Measurements from ENCODE around the gene LMNA.
A peak's percentile ranks its signal among the peaks of the same experiment; 100 is the strongest.
"Not testable (repeated sequence)": the region's sequence is repeated elsewhere in the genome, so short reads cannot be mapped to it uniquely, and the experiment has no call there.

The LMNA gene

GRCh38 chr1:156113282-156113950 lies 1.1 kb upstream of the LMNA start:
- peaks cover 34% of the 10 kb centered on the region for H3K4me1 Mint-ChIP-seq
- H3K27me3 Mint-ChIP-seq = no peaks in the 10 kb centered on the region
- ATAC-seq (replicated peaks; ENCODE audit: extremely low read depth, poor library complexity, severe bottlenecking) (no peak), DNase-seq (ENCODE audit: low spot score in 2 of 2) (no peak)
- H3K27ac Mint-ChIP-seq (ENCODE audit: low read depth) = peak overlapping the region; percentile 95
- peak overlapping the region; percentile 95 for H3K4me3 Mint-ChIP-seq
- peaks cover 23% of the 10 kb centered on the region for H3K36me3 Mint-ChIP-seq (ENCODE audit: insufficient read depth)
- H3K9me3 Mint-ChIP-seq = no peaks in the 10 kb centered on the region

DNA sequence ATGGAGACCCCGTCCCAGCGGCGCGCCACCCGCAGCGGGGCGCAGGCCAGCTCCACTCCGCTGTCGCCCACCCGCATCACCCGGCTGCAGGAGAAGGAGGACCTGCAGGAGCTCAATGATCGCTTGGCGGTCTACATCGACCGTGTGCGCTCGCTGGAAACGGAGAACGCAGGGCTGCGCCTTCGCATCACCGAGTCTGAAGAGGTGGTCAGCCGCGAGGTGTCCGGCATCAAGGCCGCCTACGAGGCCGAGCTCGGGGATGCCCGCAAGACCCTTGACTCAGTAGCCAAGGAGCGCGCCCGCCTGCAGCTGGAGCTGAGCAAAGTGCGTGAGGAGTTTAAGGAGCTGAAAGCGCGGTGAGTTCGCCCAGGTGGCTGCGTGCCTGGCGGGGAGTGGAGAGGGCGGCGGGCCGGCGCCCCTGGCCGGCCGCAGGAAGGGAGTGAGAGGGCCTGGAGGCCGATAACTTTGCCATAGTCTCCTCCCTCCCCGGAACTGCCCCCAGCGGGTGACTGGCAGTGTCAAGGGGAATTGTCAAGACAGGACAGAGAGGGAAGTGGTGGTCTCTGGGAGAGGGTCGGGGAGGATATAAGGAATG lies 505 bp downstream of the LMNA start:
- DNase-seq (ENCODE audit: low spot score in 2 of 2) = no peak
- Mint-ChIP-seq H3K4me3 (peak overlapping the region; percentile 95), H3K27me3 (no peaks in the 10 kb centered on the region), H3K36me3 (ENCODE audit: insufficient read depth) (peaks cover 32% of the 10 kb centered on the region), H3K27ac (ENCODE audit: low read depth) (peak overlapping the region; percentile 95), H3K9me3 (no peaks in the 10 kb centered on the region), H3K4me1 (peaks cover 42% of the 10 kb centered on the region)
- no peak for ATAC-seq (replicated peaks; ENCODE audit: extremely low read depth, poor library complexity, severe bottlenecking)

DNA sequence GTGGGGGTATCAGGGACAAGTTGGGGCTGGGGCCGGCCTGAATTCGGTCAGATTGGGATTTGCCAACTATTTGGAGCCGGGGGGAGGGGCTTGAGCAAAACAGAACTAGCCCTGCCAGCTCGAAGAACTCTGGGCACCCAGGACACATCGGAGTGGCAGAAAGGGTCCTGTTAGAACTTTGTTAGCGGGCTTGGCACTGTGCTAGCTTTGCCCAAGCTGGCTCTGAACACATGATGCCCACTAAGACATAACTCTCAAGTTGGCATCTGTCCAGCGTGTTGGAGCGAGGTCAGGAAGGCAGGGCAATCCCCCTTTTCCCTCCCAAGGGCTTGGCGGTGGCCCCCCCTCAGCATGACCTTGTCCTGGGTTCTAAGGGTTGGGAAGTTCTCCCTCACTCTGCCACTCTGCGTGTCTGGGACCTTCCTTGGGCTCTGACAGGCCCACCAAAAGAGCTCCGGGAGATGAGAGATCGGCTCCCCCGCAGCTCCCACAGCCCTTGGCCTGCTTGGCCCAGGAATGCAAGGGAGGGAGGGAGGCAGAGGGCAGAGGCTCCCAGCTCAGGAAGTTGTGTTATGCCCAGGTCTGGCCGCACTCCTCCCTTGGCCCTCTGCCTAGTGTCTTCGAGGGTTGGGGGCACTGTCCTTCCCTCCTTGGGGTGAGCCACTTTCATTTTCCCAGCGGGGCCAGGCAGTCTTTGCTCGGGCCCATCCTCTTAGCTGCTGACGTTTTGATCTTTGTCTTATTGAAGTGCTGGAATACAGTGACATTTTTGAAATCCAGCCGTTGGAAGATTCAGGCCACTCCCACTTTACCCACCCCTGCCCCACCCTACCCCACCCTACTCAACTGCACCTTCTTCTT lies 1.2 kb downstream of the LMNA start:
- Mint-ChIP-seq H3K4me3 (peak overlapping the region; percentile 95), H3K27me3 (no peaks in the 10 kb centered on the region), H3K4me1 (peaks cover 49% of the 10 kb centered on the region), H3K36me3 (ENCODE audit: insufficient read depth) (peaks cover 37% of the 10 kb centered on the region), H3K9me3 (no peaks in the 10 kb centered on the region), H3K27ac (ENCODE audit: low read depth) (peak overlapping the region; percentile 95)
- no peak for DNase-seq (ENCODE audit: low spot score in 2 of 2)
- ATAC-seq (replicated peaks; ENCODE audit: extremely low read depth, poor library complexity, severe bottlenecking) = no peak

DNA sequence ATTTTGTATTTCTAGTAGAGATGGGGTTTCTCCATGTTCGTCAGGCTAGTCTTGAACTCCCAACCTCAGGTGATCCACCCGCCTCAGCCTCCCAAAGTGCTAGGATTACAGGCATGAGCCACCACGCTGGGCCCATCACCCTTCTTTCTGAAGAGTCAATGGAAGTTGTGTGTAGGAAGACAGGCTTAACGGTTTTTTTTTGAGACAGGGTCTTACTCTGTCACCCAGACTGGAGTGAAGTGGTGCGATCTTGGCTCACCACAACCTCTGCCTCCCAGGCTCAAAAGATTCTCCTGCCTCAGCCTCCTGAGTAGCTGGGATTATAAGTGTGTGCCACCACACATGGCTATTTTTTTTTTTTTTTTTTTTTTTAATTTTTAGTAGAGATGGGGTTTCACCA lies 2.2 kb downstream of the LMNA start:
- Mint-ChIP-seq H3K4me3 (peak overlapping the region; percentile 95), H3K36me3 (ENCODE audit: insufficient read depth) (peaks cover 44% of the 10 kb centered on the region), H3K27ac (ENCODE audit: low read depth) (peak overlapping the region; percentile 77), H3K4me1 (peaks cover 49% of the 10 kb centered on the region)
- H3K9me3 Mint-ChIP-seq; H3K27me3 Mint-ChIP-seq; DNase-seq (ENCODE audit: low spot score in 2 of 2); ATAC-seq (replicated peaks; ENCODE audit: extremely low read depth, poor library complexity, severe bottlenecking): not testable (repeated sequence)

DNA sequence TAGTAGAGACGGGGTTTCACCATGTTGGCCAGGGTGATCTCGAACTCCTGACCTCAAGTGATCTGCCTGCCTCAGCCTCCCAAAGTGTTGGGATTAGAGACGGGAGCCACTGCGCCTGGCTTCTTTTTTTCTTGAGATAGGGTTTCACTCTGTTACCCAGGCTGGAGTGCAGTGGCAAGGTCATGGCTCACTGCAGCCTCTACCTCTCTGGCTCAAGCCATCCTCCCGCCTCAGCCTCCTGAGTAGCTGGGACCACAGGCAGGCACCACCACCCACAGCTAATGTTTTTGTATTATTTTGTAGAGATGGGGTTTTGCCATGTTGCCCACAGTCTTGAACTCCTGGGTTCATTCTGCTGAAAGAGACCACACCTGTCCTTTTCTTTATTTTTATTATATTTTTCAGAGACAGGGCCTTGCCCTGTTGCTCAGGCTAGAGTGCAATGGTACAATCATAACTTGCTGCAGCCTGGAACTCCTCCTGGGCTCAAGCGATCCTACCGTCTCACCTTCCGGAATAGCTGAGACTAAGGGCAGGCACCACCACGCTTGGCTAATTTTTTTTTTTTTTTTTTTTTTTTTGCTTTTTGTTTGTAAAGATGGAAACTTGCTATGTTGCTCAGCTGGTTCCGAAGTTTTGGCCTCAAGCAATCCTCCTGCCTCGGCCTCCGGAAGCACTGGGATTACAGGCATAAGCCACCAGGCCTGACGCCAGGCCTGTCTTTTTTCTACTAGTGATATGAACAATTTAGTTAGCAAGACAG lies 3.1 kb downstream of the LMNA start:
- Mint-ChIP-seq H3K4me1 (peaks cover 53% of the 10 kb centered on the region), H3K27ac (ENCODE audit: low read depth) (peak overlapping the region; percentile 77), H3K4me3 (peak overlapping the region; percentile 36), H3K9me3 (no peaks in the 10 kb centered on the region), H3K27me3 (no peaks in the 10 kb centered on the region), H3K36me3 (ENCODE audit: insufficient read depth) (peaks cover 49% of the 10 kb centered on the region)
- ATAC-seq (replicated peaks; ENCODE audit: extremely low read depth, poor library complexity, severe bottlenecking) = no peak
- DNase-seq (ENCODE audit: low spot score in 2 of 2) = no peak

DNA sequence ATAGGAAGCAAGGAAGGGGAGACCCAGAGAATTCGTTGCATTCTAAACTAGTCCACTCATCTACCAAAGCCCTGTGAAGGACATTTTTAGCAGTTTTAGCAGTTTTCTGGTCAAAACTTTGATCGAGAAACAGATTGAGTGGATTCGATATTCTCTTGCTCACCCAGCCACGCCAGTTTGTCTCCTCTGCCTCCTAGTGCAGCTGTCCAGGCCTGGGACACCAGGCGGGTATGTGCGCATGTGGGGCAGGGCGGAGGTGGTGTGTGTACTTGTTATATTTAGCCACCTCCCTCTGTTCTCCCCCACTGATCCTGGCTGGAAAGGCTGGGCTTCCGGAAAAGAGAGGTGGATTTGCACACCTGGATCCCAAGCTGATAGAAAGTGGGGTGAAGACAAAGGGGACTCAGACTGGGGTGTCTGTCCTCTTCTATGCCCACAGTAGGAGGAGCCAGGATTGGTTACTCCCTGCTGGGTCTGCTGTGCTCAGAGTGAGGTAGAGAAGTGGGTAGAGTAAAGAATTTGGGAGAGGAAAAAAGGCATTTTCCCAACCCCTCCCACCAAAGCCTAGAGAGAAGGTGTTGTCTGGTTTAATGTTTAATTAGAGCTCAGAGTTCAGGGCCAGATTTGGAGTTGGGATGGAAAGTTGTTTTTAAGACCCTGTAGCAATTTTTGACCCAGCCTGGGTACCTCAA lies 3.8 kb downstream of the LMNA start:
- peaks cover 61% of the 10 kb centered on the region for H3K4me1 Mint-ChIP-seq
- no peaks in the 10 kb centered on the region for H3K27me3 Mint-ChIP-seq
- peak overlapping the region; percentile 77 for H3K27ac Mint-ChIP-seq (ENCODE audit: low read depth)
- H3K36me3 Mint-ChIP-seq (ENCODE audit: insufficient read depth) = peaks cover 50% of the 10 kb centered on the region
- peak overlapping the region; percentile 36 for H3K4me3 Mint-ChIP-seq
- ATAC-seq (replicated peaks; ENCODE audit: extremely low read depth, poor library complexity, severe bottlenecking) (no peak), DNase-seq (ENCODE audit: low spot score in 2 of 2) (no peak)
- H3K9me3 Mint-ChIP-seq = no peaks in the 10 kb centered on the region

DNA sequence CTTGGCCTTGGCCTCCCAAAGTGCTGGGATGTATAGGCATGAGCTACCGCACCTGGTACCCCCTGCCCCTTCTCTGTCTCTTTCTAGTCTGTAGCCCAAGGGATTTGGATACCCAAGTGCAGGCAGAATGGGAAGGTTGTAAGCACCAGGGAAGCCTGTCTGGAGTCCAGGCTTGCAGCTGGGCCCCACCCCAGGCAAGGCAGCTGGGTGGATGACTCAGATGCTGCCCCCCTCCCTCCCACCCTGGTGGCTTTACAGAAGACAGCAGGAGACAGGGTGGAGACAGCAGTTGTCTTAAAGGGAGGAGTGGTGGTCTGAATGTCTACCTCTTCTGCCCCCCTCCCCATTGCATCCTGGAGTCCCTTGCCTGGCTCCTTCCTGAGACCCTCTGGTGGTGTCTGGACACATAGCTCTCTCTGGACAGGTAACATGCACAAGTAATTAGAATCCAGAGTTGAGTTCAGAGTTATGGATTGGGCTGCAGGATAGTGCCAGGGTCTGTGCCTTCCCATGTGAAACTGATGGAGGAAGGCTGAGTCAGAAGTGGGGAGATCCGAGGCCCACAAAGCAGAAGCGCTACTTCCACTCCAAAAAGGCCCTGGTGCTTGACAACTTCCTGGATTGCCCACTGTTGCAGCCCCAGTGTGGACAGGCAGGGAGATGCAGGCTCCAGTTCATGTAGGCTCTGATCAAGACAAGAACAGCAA lies 5.1 kb downstream of the LMNA start:
- ATAC-seq (replicated peaks; ENCODE audit: extremely low read depth, poor library complexity, severe bottlenecking) = no peak
- Mint-ChIP-seq H3K27me3 (no peaks in the 10 kb centered on the region), H3K9me3 (no peaks in the 10 kb centered on the region), H3K27ac (ENCODE audit: low read depth) (peak overlapping the region; percentile 11), H3K4me3 (peak overlapping the region; percentile 48), H3K4me1 (peaks cover 61% of the 10 kb centered on the region), H3K36me3 (ENCODE audit: insufficient read depth) (peaks cover 57% of the 10 kb centered on the region)
- no peak for DNase-seq (ENCODE audit: low spot score in 2 of 2)

GRCh38 chr1:156120318-156120717 lies 5.8 kb downstream of the LMNA start:
- Mint-ChIP-seq H3K36me3 (ENCODE audit: insufficient read depth) (peaks cover 58% of the 10 kb centered on the region), H3K27ac (ENCODE audit: low read depth) (peak overlapping the region; percentile 11), H3K4me3 (peak overlapping the region; percentile 48), H3K27me3 (no peaks in the 10 kb centered on the region), H3K4me1 (peaks cover 61% of the 10 kb centered on the region), H3K9me3 (no peaks in the 10 kb centered on the region)
- no peak for DNase-seq (ENCODE audit: low spot score in 2 of 2)
- no peak for ATAC-seq (replicated peaks; ENCODE audit: extremely low read depth, poor library complexity, severe bottlenecking)

GRCh38 chr1:156121005-156121404 lies 6.5 kb downstream of the LMNA start:
- Mint-ChIP-seq H3K4me1 (peaks cover 61% of the 10 kb centered on the region), H3K36me3 (ENCODE audit: insufficient read depth) (peaks cover 61% of the 10 kb centered on the region)
- not testable (repeated sequence) for ATAC-seq (replicated peaks; ENCODE audit: extremely low read depth, poor library complexity, severe bottlenecking); H3K4me3 Mint-ChIP-seq; DNase-seq (ENCODE audit: low spot score in 2 of 2); H3K27me3 Mint-ChIP-seq; H3K27ac Mint-ChIP-seq (ENCODE audit: low read depth); H3K9me3 Mint-ChIP-seq

GRCh38 chr1:156121457-156121856 lies 6.9 kb downstream of the LMNA start:
- Mint-ChIP-seq H3K9me3 (no peaks in the 10 kb centered on the region), H3K27me3 (no peaks in the 10 kb centered on the region), H3K36me3 (ENCODE audit: insufficient read depth) (peaks cover 66% of the 10 kb centered on the region), H3K4me3 (no peak overlapping the region), H3K4me1 (peaks cover 61% of the 10 kb centered on the region), H3K27ac (ENCODE audit: low read depth) (no peak overlapping the region)
- ATAC-seq (replicated peaks; ENCODE audit: extremely low read depth, poor library complexity, severe bottlenecking) (no peak), DNase-seq (ENCODE audit: low spot score in 2 of 2) (no peak)

DNA sequence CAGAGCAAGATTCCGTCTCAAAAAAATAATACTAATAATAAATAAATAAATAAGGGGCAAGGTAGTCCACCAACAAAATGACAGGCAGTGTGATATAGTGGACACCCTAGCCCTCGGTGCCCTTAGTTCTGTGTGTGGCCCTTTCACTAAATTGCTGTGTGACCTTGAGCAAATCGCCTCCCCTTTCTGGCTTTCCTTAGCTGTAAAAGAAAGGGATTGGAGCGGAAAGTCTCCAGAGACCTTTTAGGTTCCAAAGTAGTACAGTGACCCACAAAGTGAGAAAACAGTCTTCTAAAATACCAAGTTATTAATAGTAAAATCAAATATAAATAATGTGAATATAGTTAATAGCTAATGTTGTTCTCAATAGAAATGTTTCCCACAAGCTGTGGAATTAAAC lies 7.6 kb downstream of the LMNA start:
- no peak for DNase-seq (ENCODE audit: low spot score in 2 of 2)
- Mint-ChIP-seq H3K27me3 (no peaks in the 10 kb centered on the region), H3K4me3 (peak overlapping the region; percentile 19), H3K9me3 (no peaks in the 10 kb centered on the region), H3K27ac (ENCODE audit: low read depth) (peak overlapping the region; percentile 97), H3K36me3 (ENCODE audit: insufficient read depth) (peaks cover 67% of the 10 kb centered on the region), H3K4me1 (peaks cover 65% of the 10 kb centered on the region)
- ATAC-seq (replicated peaks; ENCODE audit: extremely low read depth, poor library complexity, severe bottlenecking) = no peak

All from central memory CD8-positive, alpha-beta T cell (primary cell).